HG02938 (cell line): ENCODE results near the gene EFR3B.
"Not testable (repeated sequence)": the region's sequence is repeated elsewhere in the genome, so short reads cannot be mapped to it uniquely, and the experiment has no call there.

ENCODE experiments used
- ATAC-seq: cut with Tn5 transposase; IDR thresholded peaks from one replicate; pipeline ENCODE4 v1.9.1; 2021; ENCODE audit warnings: mild to moderate bottlenecking, moderate library complexity; ENCODE audit not compliant: unreplicated experiment

EFR3B gene

GRCh38 chr2:25140535-25140934, 98.7 kb downstream of the EFR3B start:
- ATAC-seq, result not testable (repeated sequence)

GRCh38 chr2:25141120-25141519, 99.2 kb downstream of the EFR3B start:
- ATAC-seq, result no peak

- no peak for ATAC-seq
These were observed 103.9 kb downstream of the EFR3B start for GRCh38 chr2:25145803-25146202.

- no peak for ATAC-seq
These were observed 105.0 kb downstream of the EFR3B start for GRCh38 chr2:25146896-25147295.

- ATAC-seq, result no peak
These were observed 107.8 kb downstream of the EFR3B start for GRCh38 chr2:25149646-25150045.

- not testable (repeated sequence) for ATAC-seq
These were observed 109.1 kb downstream of the EFR3B start for GRCh38 chr2:25150993-25151392.

- ATAC-seq, result no peak
These were observed 109.8 kb downstream of the EFR3B start for GRCh38 chr2:25151718-25152117.

- ATAC-seq, result no peak
These were observed 113.5 kb downstream of the EFR3B start for GRCh38 chr2:25155401-25155800.

- ATAC-seq, result no peak
These were observed 116.4 kb downstream of the EFR3B start for GRCh38 chr2:25158096-25158852.

GRCh38 chr2:25159949-25160348, 118.1 kb downstream of the EFR3B start:
- no peak for ATAC-seq

- no peak for ATAC-seq
These were observed 118.5 kb downstream of the EFR3B start for GRCh38 chr2:25160376-25160775.

GRCh38 chr2:25161055-25161781, 119.3 kb downstream of the EFR3B start:
- no peak for ATAC-seq

- ATAC-seq, result not testable (repeated sequence)
These were observed 120.2 kb downstream of the EFR3B start for GRCh38 chr2:25162061-25162460.

GRCh38 chr2:25164561-25164960, 122.7 kb downstream of the EFR3B start:
- no peak for ATAC-seq

GRCh38 chr2:25165992-25166875, 124.4 kb downstream of the EFR3B start:
- ATAC-seq, result peak; percentile 55

- ATAC-seq, result no peak
These were observed 126.6 kb downstream of the EFR3B start, which contains the start of gene POMC for GRCh38 chr2:25168256-25169072. Gene POMC, minus strand, starts transcription at chr2:25168580. Its CDS starts 3,808 bp downstream, at chr2:25164772.

GRCh38 chr2:25169073-25169470, 127.2 kb downstream of the EFR3B start:
- no peak for ATAC-seq

GRCh38 chr2:25170888-25171287, 129.0 kb downstream of the EFR3B start:
- no peak for ATAC-seq

- ATAC-seq, result no peak
These were observed 131.8 kb downstream of the EFR3B start for GRCh38 chr2:25173719-25174118.

- no peak for ATAC-seq
These were observed 132.5 kb downstream of the EFR3B start for GRCh38 chr2:25174192-25174861.
